ENCODE results near the gene VTA1. TPM values are rescaled to one million over a fixed set of nuclear protein-coding genes. Genes with fewer than 3 reads are reported as not detected.

Gene VTA1
- total RNA-seq, 1 donor from 2014 or later, result 20.9 TPM

DNA sequence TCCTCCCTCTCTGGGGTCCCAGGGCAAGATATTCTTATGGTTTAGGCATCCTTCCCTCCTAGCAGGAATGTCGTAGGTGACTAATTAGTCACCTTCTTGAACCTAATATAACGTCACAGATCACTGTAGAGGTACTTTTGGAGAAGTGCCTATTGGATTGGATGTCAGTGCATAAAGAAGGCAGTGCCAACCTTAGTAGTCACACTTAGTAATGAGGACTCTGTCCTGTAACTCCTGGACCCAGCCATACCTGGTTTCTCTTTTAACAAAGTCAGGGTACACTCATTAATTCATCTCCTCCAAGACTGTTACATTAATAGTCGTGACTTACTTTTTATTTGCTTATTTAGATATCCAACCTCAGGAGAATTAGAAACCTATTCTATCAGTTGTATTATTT, 20.0 kb downstream of the VTA1 start:
- Histone ChIP-seq H3K27me3 (ENCODE audit: control insufficient read depth in 3 of 3, insufficient read depth in 3 of 3, low read length in 3 of 3) (no peaks in the 10 kb centered on the region), H3K36me3 (ENCODE audit: control insufficient read depth in 3 of 3, insufficient read depth in 3 of 3, low read length in 3 of 3) (peaks cover 0 to 18% (median 14%) of the 10 kb centered on the region in 3 donors), H3K4me1 (ENCODE audit: control insufficient read depth in 3 of 3, insufficient read depth in 3 of 3, low read length in 3 of 3) (peaks cover 0 to 2% (median 0%) of the 10 kb centered on the region in 3 donors), H3K4me3 (ENCODE audit: low read length in 3 of 3) (no peak overlapping the region), H3K27ac (ENCODE audit: low read depth, low read length) (no peak overlapping the region), H3K9ac (ENCODE audit: low read depth in 1 of 3, low read length in 3 of 3) (no peak overlapping the region), H3K9me3 (ENCODE audit: control insufficient read depth in 3 of 3, low read length in 3 of 3) (no peaks in the 10 kb centered on the region)

DNA sequence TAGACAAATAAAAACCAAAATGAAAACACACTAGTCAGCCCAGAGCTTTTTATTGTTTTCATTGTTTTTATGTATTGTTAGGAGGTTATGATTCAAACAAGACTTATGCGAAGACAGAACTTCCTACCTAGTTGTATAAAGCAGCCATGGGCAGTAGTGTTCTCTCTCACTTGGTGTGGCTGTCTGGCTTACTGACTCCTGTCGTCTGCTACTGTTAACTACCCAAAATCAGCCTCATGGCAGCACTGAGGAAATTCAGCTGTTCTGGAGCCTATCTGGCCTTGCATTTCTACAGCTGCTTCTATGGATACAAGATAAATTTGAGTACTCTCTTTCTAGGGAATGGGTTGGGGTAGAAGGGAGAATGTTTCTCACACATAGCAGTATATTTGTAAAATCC, 20.4 kb downstream of the VTA1 start:
- Histone ChIP-seq H3K27me3 (ENCODE audit: control insufficient read depth in 3 of 3, insufficient read depth in 3 of 3, low read length in 3 of 3) (no peaks in the 10 kb centered on the region), H3K27ac (ENCODE audit: low read depth, low read length) (no peak overlapping the region), H3K9me3 (ENCODE audit: control insufficient read depth in 3 of 3, low read length in 3 of 3) (no peaks in the 10 kb centered on the region), H3K4me3 (ENCODE audit: low read length in 3 of 3) (no peak overlapping the region), H3K9ac (ENCODE audit: low read depth in 1 of 3, low read length in 3 of 3) (no peak overlapping the region), H3K4me1 (ENCODE audit: control insufficient read depth in 3 of 3, insufficient read depth in 3 of 3, low read length in 3 of 3) (peaks cover 0 to 2% (median 0%) of the 10 kb centered on the region in 3 donors), H3K36me3 (ENCODE audit: control insufficient read depth in 3 of 3, insufficient read depth in 3 of 3, low read length in 3 of 3) (peaks cover 0 to 21% (median 14%) of the 10 kb centered on the region in 3 donors)

DNA sequence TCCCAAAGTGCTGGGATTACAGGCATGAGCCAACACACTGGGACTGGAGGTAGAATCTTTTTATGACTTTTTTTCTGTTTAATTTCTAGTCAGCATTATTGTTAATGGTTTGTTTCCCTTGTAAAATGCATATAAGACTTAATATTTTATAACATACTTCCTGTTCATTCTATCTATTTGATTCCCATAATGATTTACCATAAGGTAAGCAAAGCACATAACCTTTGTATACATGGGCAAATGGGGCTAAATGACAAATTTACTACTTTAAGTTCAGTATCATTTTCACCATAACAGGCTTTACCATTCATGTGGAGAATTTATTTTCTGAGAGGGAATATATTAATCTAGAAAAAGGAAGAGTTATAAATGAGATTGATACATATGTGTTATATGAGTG, 24.3 kb downstream of the VTA1 start:
- H3K9me3 ChIP-seq (ENCODE audit: control insufficient read depth in 3 of 3, low read length in 3 of 3), result no peaks in the 10 kb centered on the region
- no peak overlapping the region for H3K4me3 ChIP-seq (ENCODE audit: low read length in 3 of 3)
- H3K4me1 ChIP-seq (ENCODE audit: control insufficient read depth in 3 of 3, insufficient read depth in 3 of 3, low read length in 3 of 3), result no peaks in the 10 kb centered on the region
- H3K9ac ChIP-seq (ENCODE audit: low read depth in 1 of 3, low read length in 3 of 3), result no peak overlapping the region
- peaks cover 4 to 35% (median 30%) of the 10 kb centered on the region in 3 donors for H3K36me3 ChIP-seq (ENCODE audit: control insufficient read depth in 3 of 3, insufficient read depth in 3 of 3, low read length in 3 of 3)
- H3K27ac ChIP-seq (ENCODE audit: low read depth, low read length), result no peak overlapping the region
- no peaks in the 10 kb centered on the region for H3K27me3 ChIP-seq (ENCODE audit: control insufficient read depth in 3 of 3, insufficient read depth in 3 of 3, low read length in 3 of 3)

DNA sequence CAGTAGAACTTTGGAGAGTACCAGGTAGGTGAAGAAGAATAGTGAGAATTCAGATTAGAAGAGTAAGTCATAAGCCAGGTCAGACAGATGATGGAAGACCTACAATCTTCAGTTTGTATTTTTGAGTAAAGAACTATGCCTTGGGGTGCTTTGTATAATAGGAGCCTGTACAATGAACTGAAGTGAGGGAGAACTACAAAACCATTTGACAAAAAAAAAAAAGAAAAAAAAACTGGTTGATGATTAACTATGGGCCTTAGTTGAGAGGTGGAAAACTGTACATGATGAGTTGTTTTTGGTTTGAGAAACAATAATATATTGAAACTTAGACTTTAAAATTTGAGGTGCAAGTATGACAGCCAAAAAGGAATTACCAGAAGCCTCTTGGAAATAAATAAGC, 25.7 kb downstream of the VTA1 start:
- Histone ChIP-seq H3K36me3 (ENCODE audit: control insufficient read depth in 3 of 3, insufficient read depth in 3 of 3, low read length in 3 of 3) (peaks cover 4 to 31% (median 21%) of the 10 kb centered on the region in 3 donors), H3K27ac (ENCODE audit: low read depth, low read length) (no peak overlapping the region), H3K4me1 (ENCODE audit: control insufficient read depth in 3 of 3, insufficient read depth in 3 of 3, low read length in 3 of 3) (no peaks in the 10 kb centered on the region), H3K27me3 (ENCODE audit: control insufficient read depth in 3 of 3, insufficient read depth in 3 of 3, low read length in 3 of 3) (no peaks in the 10 kb centered on the region), H3K4me3 (ENCODE audit: low read length in 3 of 3) (no peak overlapping the region), H3K9ac (ENCODE audit: low read depth in 1 of 3, low read length in 3 of 3) (no peak overlapping the region), H3K9me3 (ENCODE audit: control insufficient read depth in 3 of 3, low read length in 3 of 3) (no peaks in the 10 kb centered on the region)

DNA sequence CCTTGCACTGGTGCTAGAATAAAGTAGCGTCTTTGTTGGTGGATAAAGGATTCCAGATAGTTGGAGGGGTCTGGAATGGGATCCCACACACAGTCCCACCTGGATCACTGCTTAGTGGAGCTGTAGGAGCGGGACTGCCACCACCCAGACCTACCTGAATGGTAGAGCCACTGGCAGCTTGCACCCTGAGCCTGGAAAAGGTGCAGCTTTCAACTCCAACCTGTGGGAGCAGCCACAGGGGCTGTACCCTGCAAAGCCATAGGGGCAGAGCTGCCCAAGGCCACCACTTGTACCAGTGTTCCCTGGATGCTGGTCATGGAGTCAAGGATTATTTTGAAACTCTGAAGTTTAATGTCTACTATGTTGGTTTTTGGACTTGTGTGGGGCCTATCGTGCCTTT, 26.9 kb downstream of the VTA1 start:
- H3K27me3 ChIP-seq (ENCODE audit: control insufficient read depth in 3 of 3, insufficient read depth in 3 of 3, low read length in 3 of 3), result no peaks in the 10 kb centered on the region
- no peak overlapping the region for H3K4me3 ChIP-seq (ENCODE audit: low read length in 3 of 3)
- H3K9me3 ChIP-seq (ENCODE audit: control insufficient read depth in 3 of 3, low read length in 3 of 3), result no peaks in the 10 kb centered on the region
- no peaks in the 10 kb centered on the region for H3K4me1 ChIP-seq (ENCODE audit: control insufficient read depth in 3 of 3, insufficient read depth in 3 of 3, low read length in 3 of 3)
- H3K36me3 ChIP-seq (ENCODE audit: control insufficient read depth in 3 of 3, insufficient read depth in 3 of 3, low read length in 3 of 3), result peaks cover 7 to 31% (median 21%) of the 10 kb centered on the region in 3 donors
- no peak overlapping the region for H3K9ac ChIP-seq (ENCODE audit: low read depth in 1 of 3, low read length in 3 of 3)
- H3K27ac ChIP-seq (ENCODE audit: low read depth, low read length), result no peak overlapping the region

DNA sequence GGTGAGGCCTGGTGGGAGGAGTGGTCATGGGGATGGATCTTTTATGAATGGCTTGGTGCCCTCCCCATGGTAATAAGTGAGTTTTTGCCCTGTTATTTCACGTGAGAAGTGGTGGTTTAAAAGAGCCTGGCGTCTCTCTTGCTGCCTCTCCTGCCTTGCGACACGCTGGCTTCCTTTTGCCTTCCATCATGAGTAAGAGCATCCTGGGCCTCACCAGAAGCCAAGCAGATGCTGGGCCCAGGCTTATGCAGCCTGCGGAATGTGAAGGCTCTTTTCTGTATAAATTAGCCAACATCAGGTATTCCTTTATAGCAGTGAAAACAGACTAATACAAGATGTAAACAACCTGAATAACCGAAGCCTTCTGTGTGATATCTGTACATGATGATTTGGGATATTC, 27.6 kb downstream of the VTA1 start:
- Histone ChIP-seq H3K4me1 (ENCODE audit: control insufficient read depth in 3 of 3, insufficient read depth in 3 of 3, low read length in 3 of 3) (no peaks in the 10 kb centered on the region), H3K9ac (ENCODE audit: low read depth in 1 of 3, low read length in 3 of 3) (no peak overlapping the region), H3K36me3 (ENCODE audit: control insufficient read depth in 3 of 3, insufficient read depth in 3 of 3, low read length in 3 of 3) (peaks cover 7 to 31% (median 21%) of the 10 kb centered on the region in 3 donors), H3K4me3 (ENCODE audit: low read length in 3 of 3) (no peak overlapping the region), H3K9me3 (ENCODE audit: control insufficient read depth in 3 of 3, low read length in 3 of 3) (no peaks in the 10 kb centered on the region), H3K27me3 (ENCODE audit: control insufficient read depth in 3 of 3, insufficient read depth in 3 of 3, low read length in 3 of 3) (no peaks in the 10 kb centered on the region), H3K27ac (ENCODE audit: low read depth, low read length) (no peak overlapping the region)

DNA sequence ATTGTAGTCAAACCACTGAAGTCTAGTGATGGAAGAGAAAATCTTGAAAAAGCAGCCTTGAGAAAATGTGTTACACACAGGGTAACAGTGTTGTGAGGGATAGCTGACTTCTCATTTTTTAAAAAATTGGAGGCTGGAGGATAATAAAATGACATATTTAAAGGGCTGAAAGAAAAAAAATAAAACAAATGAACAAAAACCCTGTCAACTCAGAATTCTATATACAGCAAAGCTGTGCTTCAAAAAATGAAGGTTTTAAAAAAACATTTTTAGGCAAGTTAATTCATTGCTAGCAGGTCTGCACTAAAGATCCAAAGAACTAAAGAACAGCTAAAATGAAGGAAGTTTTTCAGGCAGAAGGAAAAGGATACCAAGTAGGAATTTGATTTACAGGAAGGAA, 31.1 kb downstream of the VTA1 start:
- no peaks in the 10 kb centered on the region for H3K27me3 ChIP-seq (ENCODE audit: control insufficient read depth in 3 of 3, insufficient read depth in 3 of 3, low read length in 3 of 3)
- no peak overlapping the region for H3K27ac ChIP-seq (ENCODE audit: low read depth, low read length)
- H3K4me1 ChIP-seq (ENCODE audit: control insufficient read depth in 3 of 3, insufficient read depth in 3 of 3, low read length in 3 of 3), result no peaks in the 10 kb centered on the region
- no peak overlapping the region for H3K9ac ChIP-seq (ENCODE audit: low read depth in 1 of 3, low read length in 3 of 3)
- H3K4me3 ChIP-seq (ENCODE audit: low read length in 3 of 3), result no peak overlapping the region
- H3K36me3 ChIP-seq (ENCODE audit: control insufficient read depth in 3 of 3, insufficient read depth in 3 of 3, low read length in 3 of 3), result peaks cover 7 to 25% (median 12%) of the 10 kb centered on the region in 3 donors
- no peaks in the 10 kb centered on the region for H3K9me3 ChIP-seq (ENCODE audit: control insufficient read depth in 3 of 3, low read length in 3 of 3)

DNA sequence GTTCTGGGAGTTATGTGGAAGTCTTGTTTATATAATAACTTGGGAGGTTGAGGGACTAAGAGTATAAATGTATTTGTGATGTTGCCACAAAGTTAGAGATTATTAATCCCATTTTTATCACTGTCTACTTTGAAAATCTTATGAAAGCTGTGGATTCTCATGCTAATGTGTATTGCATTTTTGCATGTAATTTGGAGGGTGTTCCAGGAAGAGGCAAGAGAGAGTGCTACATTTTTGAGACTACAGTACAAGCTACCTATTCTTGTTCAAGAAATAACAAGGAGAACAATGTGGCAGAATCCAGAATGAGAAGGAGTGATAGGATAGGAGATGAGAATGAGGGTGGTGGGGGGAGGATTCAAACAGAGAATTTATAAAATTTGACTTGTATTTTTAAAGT, 34.9 kb downstream of the VTA1 start:
- Histone ChIP-seq H3K27me3 (ENCODE audit: control insufficient read depth in 3 of 3, insufficient read depth in 3 of 3, low read length in 3 of 3) (no peaks in the 10 kb centered on the region), H3K36me3 (ENCODE audit: control insufficient read depth in 3 of 3, insufficient read depth in 3 of 3, low read length in 3 of 3) (peaks cover 0 to 2% (median 0%) of the 10 kb centered on the region in 3 donors), H3K27ac (ENCODE audit: low read depth, low read length) (no peak overlapping the region), H3K4me1 (ENCODE audit: control insufficient read depth in 3 of 3, insufficient read depth in 3 of 3, low read length in 3 of 3) (no peaks in the 10 kb centered on the region), H3K9me3 (ENCODE audit: control insufficient read depth in 3 of 3, low read length in 3 of 3) (no peaks in the 10 kb centered on the region), H3K9ac (ENCODE audit: low read depth in 1 of 3, low read length in 3 of 3) (no peak overlapping the region), H3K4me3 (ENCODE audit: low read length in 3 of 3) (no peak overlapping the region)

DNA sequence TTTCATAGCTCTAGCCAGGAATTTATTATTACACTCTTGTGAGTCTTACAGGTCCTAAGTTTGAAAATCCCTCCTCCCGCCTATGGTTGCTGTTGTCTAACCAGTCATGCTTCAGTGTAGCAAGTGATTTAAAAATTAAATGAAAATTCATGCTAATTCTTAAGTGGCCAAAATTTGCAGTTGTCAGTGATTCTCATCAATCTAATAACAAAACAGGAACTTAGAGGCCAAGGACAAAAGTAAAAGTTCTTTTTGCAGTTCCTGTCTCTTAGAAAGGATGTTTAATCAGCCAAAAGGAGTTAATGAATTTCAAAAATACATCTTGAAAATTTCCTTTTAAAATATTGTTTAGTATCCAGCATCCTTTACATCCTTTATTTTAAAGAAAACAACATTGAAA, 36.3 kb downstream of the VTA1 start:
- Histone ChIP-seq H3K9ac (ENCODE audit: low read depth in 1 of 3, low read length in 3 of 3) (no peak overlapping the region), H3K4me3 (ENCODE audit: low read length in 3 of 3) (no peak overlapping the region), H3K4me1 (ENCODE audit: control insufficient read depth in 3 of 3, insufficient read depth in 3 of 3, low read length in 3 of 3) (no peaks in the 10 kb centered on the region), H3K9me3 (ENCODE audit: control insufficient read depth in 3 of 3, low read length in 3 of 3) (no peaks in the 10 kb centered on the region), H3K27ac (ENCODE audit: low read depth, low read length) (no peak overlapping the region), H3K36me3 (ENCODE audit: control insufficient read depth in 3 of 3, insufficient read depth in 3 of 3, low read length in 3 of 3) (no peaks in the 10 kb centered on the region), H3K27me3 (ENCODE audit: control insufficient read depth in 3 of 3, insufficient read depth in 3 of 3, low read length in 3 of 3) (no peaks in the 10 kb centered on the region)

DNA sequence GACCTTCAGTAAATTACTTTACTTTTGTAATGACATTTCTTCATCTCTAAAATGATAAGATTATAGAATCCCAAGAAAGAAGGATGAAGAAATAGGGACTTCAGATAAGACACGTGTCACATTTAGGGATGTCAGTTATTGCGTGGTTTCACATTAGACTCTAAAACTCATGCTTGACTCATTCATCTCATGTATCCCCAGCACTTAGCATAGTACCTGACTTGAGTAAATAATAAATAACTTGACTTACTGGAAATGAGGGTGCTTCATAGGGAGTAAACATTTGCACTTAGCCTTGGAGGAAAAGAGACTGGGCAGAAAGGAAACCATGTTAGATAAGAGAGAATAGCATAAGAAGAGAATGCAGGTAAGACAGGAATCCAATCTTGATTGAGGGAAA, 37.2 kb downstream of the VTA1 start:
- Histone ChIP-seq H3K9me3 (ENCODE audit: control insufficient read depth in 3 of 3, low read length in 3 of 3) (no peaks in the 10 kb centered on the region), H3K4me3 (ENCODE audit: low read length in 3 of 3) (no peak overlapping the region), H3K4me1 (ENCODE audit: control insufficient read depth in 3 of 3, insufficient read depth in 3 of 3, low read length in 3 of 3) (no peaks in the 10 kb centered on the region), H3K36me3 (ENCODE audit: control insufficient read depth in 3 of 3, insufficient read depth in 3 of 3, low read length in 3 of 3) (no peaks in the 10 kb centered on the region), H3K27me3 (ENCODE audit: control insufficient read depth in 3 of 3, insufficient read depth in 3 of 3, low read length in 3 of 3) (no peaks in the 10 kb centered on the region), H3K9ac (ENCODE audit: low read depth in 1 of 3, low read length in 3 of 3) (no peak overlapping the region), H3K27ac (ENCODE audit: low read depth, low read length) (no peak overlapping the region)

DNA sequence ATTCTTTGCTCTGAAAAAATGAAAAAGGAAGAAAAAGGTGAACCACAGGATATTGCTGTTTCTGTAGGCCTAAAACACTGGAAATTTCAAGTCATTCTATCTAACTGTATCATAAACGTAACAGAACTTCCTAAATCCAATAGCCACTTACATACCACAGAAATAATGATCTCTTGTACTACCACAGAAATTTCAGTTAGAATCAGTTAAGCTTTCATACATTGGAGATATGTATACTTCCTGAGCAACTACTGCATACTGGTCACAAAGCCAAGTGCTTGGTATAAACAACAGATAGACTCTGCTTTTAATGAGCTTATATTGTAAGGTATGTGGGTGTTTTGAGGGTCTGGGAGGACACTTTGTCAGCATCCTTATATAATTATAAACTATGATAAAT, 38.6 kb downstream of the VTA1 start:
- Histone ChIP-seq H3K9ac (ENCODE audit: low read depth in 1 of 3, low read length in 3 of 3) (no peak overlapping the region), H3K9me3 (ENCODE audit: control insufficient read depth in 3 of 3, low read length in 3 of 3) (no peaks in the 10 kb centered on the region), H3K27me3 (ENCODE audit: control insufficient read depth in 3 of 3, insufficient read depth in 3 of 3, low read length in 3 of 3) (no peaks in the 10 kb centered on the region), H3K27ac (ENCODE audit: low read depth, low read length) (no peak overlapping the region), H3K4me1 (ENCODE audit: control insufficient read depth in 3 of 3, insufficient read depth in 3 of 3, low read length in 3 of 3) (no peaks in the 10 kb centered on the region), H3K4me3 (ENCODE audit: low read length in 3 of 3) (no peak overlapping the region), H3K36me3 (ENCODE audit: control insufficient read depth in 3 of 3, insufficient read depth in 3 of 3, low read length in 3 of 3) (peaks cover 0 to 5% (median 0%) of the 10 kb centered on the region in 3 donors)
